GM12892 (cell line): ENCODE data around the gene GK.
A peak's percentile ranks its signal among the peaks of the same experiment; 100 is the strongest.
"Not testable (repeated sequence)": the region's sequence is repeated elsewhere in the genome, so short reads cannot be mapped to it uniquely, and the experiment has no call there.

Experiments used
- DNase-seq: peaks from one replicate; pipeline ENCODE4 v3.0.0; 2011; ENCODE audit not compliant: insufficient read length
- FAIRE-seq: peaks from 2 replicates; lab custom pipeline; 2011; peaks lifted over from hg19 to GRCh38; lab: Jason Lieb, UNC
- POLR2A ChIP-seq: IDR thresholded peaks from 2 replicates; pipeline ENCODE4 v1.6.1; 2011; ENCODE audit warnings: low read depth, low read length, control low read depth
- POLR2AphosphoS5 ChIP-seq: IDR thresholded peaks from 2 replicates; pipeline ENCODE4 v1.6.1; 2011; ENCODE audit warnings: low read depth, low read length, control low read depth
- TAF1 ChIP-seq: IDR thresholded peaks from 2 replicates; pipeline ENCODE4 v1.6.1; 2011; ENCODE audit warnings: low read depth, mild to moderate bottlenecking, control low read depth, low read length, borderline replicate concordance

Gene GK

DNA sequence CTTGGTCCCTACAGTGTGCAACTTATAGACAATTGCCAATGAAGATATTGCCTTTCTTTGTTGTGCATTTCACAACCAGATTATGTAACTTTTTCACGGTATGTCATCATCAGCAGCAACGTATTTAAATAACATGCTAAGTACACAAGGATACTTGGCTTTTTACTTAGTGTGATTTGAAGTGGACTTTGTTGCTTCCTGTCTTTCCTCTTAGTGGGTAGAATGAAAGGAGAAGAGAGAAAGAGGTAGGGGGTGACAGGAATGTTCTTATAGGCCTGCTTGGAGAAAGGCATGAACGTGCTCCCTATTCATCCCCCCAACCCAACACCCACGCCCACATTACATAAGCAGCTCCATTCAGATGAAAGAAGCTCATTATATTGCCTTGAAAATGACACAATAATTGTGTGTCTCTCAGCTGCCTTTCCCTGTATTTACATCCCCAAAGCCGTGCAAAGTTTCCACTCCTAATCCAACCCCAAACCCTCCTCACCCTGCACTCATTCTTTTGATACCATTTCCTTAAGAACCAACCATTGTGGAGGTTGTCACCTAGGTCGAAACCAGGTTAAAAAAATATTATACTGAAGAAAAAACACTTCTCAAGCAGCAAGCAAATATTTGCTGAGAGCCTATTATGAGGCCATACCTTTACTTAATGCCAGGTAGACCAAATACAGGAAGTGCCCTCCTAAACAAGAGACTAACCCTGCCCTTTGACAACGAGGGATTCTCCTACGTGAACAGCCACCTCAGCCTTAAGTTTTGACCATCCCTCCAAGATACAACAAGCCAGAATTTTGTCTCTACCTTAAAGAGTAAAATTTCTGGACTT lies 25.2 kb upstream of the GK start:
- FAIRE-seq, result no peak
- TF ChIP-seq POLR2AphosphoS5 (no peak), TAF1 (no peak)
- no peak for DNase-seq

DNA sequence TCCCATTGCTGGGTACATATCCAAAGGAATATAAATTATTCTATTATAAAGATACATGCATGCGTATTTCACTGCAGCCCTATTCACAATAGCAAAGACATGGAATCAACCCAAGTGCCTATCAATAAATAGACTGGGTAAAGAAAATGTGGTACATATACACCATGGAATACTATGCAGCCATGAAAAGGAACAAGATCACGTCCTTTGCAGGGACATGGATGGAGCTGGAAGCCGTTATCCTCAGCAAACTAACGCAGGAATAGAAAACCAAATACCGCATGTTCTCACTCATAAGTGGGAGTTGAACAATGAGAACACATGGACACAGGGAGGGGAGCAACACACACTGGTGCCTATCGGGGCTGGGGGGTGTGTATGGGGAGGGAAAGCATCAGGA lies 19.2 kb upstream of the GK start:
- DNase-seq, FAIRE-seq: not testable (repeated sequence)

DNA sequence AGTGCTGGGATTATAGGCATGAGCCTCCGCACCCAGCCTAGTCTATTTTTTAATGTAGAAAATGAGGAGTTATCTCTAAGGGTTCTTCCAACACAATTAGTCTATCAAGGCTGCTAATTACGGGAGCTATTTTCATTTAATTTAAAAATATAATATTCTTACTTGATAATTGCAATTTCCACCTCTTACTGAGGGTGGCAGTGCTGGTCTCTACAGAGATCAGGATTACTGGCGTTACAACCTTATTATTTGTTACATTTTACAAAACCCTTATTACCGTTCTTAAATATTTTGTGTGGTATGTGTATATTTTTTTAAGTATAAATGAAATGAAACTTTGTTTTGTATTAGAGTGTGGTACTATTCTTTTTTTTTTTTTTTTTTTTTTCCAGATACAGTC lies 17.6 kb upstream of the GK start:
- FAIRE-seq (no peak), DNase-seq (no peak)
- no peak for TF ChIP-seq POLR2A
- TF ChIP-seq POLR2AphosphoS5, result no peak
- TF ChIP-seq TAF1, result no peak

DNA sequence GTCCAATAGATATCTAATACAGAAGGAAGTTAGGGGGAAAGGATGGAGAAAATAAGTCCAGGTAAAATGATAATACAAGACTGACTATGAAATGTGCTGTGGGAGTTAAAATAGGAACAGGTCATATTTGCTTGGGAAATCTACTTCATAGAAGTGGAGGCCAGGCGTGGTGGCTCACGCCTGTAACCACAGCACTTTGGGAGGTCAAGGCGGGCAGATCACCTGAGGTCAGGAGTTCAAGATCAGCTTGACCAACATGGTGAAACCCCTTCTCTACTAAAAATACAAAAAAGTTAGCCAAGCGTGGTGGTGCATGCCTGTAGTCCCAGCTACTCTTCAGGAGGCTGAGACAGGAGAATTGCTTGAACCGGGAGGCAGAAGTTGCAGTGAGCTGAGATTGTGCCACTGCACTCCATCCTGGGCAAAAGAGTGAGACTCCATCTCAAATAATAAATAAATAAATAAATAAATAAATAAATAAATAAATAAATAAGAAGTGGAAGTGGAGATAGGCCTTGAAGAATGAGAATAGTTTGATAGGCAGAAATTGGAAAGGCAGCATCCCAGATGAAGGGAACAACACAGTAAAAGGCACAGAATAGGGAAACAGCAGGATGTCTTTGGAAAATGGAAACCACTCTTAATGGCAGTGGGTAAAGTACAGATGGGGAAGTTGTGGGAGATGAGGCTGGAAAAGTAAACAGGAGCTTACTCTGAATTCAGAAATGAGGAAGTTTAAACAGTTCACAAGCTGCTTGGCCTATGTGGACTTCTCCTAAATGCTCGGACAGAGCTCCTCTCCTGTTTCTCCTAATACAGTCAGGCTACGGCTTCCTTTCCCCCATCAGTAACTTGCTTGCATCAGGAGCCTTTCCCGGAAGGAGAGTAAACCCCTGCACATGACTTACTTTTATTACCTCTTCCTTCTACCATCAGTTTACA lies 15.1 kb upstream of the GK start:
- DNase-seq (no peak), FAIRE-seq (no peak)
- TF ChIP-seq TAF1, result no peak
- no peak for TF ChIP-seq POLR2AphosphoS5
- TF ChIP-seq POLR2A, result no peak

DNA sequence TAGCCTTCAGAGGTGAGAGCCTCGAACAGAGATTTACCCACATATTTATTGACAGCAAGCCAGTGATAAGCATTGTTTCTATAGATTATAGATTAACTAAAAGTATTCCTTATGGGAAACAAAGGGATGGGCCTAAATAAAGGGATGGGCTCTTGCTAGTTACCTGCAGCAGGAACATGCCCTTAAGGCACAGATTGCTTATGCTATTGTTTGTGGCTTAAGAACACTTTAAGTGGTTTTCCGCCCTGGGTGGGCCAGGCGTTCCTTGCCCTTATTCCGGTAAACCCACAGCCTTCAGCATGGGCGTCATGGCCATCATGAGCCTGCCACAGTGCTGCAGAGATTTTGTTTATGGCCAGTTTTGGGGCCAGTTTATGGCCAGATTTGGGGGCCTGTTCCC lies 13.5 kb upstream of the GK start:
- FAIRE-seq, DNase-seq: not testable (repeated sequence)

DNA sequence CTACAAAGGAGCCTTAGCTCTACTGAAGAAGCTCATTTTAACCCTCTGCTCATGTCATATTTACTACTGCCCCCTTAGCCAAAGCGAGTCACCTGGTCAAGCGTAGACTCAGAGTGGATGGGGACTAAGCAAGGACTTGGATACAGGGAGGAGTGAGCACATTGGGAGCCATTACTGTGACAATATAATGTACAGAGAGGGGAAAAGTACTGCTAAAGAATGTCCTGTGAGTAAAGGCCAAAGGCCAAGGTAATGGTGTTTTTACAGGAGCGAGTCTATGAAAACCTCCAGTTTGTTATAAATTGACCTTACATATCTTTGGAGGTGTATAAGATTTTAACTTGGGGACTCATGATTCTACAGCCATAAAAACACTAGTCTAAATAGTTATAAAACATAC lies 10.6 kb upstream of the GK start:
- DNase-seq (no peak), FAIRE-seq (no peak)
- TF ChIP-seq POLR2AphosphoS5 (no peak), POLR2A (no peak), TAF1 (no peak)

DNA sequence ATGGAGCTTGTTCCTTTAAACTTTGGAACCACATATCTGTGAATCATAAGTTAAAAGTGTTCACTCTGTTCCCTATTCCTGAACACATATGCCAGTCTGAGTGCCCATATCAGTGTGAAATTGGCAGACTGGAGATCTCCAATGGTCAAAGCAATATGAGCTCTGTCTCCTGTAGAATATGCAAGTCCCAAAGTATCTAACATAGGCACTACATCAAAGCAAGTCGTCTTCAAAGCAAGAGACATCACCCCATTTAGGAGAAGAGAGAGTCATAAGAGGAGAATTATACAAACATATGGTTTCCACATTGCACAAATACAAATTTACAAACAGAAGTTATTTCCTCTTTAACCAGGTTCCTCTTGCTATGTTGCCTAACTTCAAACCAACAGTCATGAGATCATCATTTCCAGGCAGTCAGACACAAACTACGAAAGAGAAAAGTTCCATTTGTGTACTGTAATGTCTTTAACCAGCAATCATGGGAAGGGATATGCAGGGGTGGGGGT lies 9.9 kb upstream of the GK start:
- FAIRE-seq (no peak), DNase-seq (no peak)
- TF ChIP-seq TAF1 (no peak), POLR2A (no peak), POLR2AphosphoS5 (no peak)

DNA sequence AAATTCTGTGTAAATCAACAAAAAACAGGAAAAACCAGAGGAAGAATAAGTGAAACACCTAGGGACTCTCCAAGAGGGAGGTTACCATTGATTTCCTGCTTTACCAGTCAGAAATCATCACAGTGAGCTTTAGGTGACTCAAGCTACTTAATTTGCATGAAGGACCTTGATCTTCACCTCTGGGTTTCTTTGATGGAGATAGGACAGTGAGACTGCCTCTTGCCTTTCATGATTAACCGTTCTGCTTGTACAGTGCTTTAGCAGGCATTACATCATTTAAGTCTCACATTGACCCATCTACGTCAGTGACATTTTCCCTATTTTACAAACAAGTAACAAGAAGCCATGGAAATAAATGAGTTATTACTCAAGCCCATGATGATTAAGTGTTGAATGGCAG lies 3.4 kb upstream of the GK start:
- FAIRE-seq, result no peak
- DNase-seq, result no peak
- TF ChIP-seq POLR2AphosphoS5, result no peak
- TF ChIP-seq TAF1, result no peak
- TF ChIP-seq POLR2A, result no peak

DNA sequence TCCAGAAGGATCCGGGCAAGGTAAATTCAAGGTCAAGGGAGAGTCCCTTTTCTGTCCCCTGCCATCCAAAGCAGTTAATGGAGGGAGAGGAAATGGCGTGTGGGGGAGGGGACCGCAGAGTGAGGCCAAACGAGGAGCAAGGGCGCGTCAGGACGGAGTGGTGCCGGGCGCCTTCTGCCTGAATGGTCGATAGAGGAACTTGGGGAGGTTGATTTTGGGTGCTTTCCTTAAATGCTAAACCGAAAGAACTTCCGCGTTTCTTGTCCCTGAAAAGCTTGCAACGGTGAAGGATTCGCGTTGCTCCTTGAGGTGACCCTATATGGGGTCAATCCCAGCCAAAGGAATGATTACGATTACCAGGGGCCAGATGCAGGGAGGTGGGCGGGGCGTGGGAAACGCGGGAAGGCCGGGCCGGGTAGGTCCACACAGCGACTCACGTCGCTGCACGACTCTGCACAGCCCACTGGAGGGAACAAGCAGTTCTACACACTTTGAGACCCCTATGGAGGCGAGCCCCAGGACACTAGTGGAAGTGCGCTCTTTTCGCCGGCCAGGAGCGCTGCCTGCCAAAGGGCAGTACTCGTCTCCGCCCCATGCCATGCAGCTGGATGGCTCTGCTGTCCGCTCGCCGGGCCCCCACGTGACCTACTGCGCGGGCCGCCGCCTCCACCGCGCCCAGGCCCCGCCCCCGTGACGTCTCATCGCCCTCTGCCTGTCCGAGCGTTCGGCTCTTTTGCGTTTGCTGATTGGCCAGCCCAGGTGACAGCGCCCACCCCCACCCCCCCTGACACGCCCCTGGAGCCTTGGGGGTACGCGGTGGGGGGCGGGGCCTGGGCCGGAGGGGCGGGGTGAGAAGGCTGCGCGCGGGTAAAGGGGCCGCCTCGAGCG lies 452 bp upstream of the GK start:
- TF ChIP-seq POLR2A, result peak; percentile 62; the same call in 1 of the 2 replicates
- TF ChIP-seq POLR2AphosphoS5, result peak; percentile 48; the same call in 1 of the 2 replicates
- TF ChIP-seq TAF1, result no peak
- DNase-seq (peak; percentile 36), FAIRE-seq (no peak)

DNA sequence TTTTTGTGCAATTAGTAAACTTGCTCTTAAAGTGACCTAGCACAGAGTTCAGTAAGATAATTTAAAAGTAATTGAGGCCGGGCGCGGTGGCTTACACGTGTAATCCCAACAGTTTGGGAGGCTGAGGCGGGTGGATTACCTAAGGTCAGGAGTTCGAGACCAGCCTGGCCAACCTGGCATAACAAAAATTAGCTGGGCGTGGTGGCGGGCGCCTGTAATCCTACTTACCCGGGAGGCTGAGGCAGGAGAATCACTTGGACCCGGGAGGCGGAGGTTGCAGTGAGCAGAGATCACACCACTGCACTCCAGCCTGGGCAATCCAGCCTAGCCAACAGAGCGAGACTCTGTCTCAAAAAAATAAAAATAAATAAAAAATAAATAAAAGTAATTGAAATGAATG lies 1.2 kb downstream of the GK start:
- not testable (repeated sequence) for FAIRE-seq, DNase-seq

DNA sequence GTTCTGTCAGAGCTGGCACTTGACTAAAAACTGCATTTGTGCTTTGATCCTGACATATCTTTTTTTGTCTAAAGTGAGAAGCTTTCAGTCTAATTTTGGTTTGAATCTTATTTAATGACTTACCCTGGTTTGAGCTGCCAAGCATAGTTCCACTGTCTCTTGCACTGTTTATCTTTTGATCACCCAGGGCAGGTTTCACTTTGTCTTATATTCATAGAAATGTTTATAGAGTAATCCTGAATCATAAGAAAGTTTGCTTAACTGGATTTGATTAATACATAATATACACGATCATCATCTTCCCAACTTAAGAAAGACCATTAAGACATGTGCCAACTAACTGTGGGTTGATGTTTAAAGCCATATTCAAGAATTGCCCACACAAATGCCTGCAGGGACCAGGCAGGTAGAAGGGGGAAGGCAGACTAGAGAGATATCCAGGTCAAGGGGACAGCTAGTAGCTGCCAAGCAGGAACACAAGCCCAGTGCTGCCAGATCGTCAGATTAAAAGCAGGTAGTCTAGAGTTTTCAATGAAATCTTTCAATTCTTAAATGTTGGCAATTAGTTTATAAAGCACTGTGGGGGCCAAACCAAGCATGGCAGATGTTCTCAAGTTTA lies 1.9 kb downstream of the GK start:
- TF ChIP-seq POLR2A (no peak), POLR2AphosphoS5 (no peak), TAF1 (no peak)
- no peak for DNase-seq
- no peak for FAIRE-seq
